ENCODE measurements around the gene CAPZB.

Gene CAPZB

DNA sequence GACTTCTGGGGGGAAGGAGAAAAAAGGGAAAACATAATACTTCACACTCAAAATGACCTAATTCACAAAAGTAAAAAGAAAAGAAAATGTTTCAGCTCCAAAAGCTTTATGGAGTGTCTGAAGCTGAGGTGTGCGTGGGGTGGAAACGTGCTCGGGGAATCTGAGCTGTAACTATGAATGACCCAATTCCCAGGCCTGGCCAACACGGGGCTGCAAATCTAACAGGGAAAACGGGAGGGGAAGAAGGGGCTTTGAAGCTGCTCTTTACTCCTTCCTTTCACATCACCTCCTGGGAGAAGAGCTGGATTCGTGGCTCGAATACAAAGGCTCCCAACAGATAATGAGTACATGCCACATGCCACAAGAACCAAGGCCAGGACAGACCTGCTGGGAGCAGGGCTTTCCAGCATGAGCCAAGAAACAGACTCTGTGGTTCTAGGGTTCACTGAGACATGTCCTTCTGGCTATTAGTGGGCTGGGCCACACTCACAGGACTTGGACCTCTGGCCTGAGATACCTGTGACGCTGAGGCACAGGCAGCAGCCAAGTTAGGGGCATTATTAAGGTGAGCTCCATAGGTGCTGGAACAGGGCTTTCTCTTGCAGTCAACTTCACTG is 121.7 kb downstream of the CAPZB start:
- 85 to 100% methylated on average over 3 to 5 of the region's 8 CpGs for WGBS, 2 experiments (ENCODE audit: insufficient coverage in 2 of 2)
- H3K4me3 ChIP-seq (ENCODE audit: extremely low read depth, insufficient read depth, low read length, poor library complexity, severe bottlenecking) = no peak overlapping the region
- peak overlapping the region; percentile 17 for H3K27ac ChIP-seq (ENCODE audit: low read depth, low read length, severe bottlenecking)
- peaks cover 26% of the 10 kb centered on the region for H3K36me3 ChIP-seq (ENCODE audit: control insufficient read depth, insufficient read depth, low read length)
- no peaks in the 10 kb centered on the region for H3K4me1 ChIP-seq (ENCODE audit: control insufficient read depth, insufficient read depth, low read length, poor library complexity, severe bottlenecking)
- no peaks in the 10 kb centered on the region for H3K9me3 ChIP-seq (ENCODE audit: control insufficient read depth, low read length)

DNA sequence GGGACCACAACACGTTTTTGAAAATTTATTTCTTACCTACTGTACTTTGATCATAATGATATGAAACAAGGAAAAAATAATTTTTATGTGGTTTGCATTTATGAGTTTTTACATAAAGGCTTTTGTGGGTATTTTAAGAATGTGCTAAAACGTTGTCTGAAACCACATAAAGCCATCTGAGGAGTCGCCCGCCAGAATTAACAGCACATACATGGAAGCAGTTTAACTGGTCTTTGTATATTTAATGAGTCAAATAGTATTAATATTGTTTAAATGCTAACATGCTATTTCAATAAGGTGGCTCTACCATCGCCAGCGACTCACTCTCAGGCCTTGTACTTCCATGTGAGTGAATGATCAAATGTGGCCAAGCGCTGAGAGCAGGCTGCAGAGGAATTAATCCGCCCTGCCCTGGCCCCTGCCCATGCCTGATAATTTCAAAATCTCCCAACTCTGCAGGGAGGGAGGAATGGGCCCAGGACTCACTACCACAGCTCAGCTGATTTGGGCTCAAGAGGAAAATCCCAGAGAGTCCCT is 123.7 kb downstream of the CAPZB start:
- 98% methylated on average over 5 of the region's 8 CpGs for WGBS, 2 experiments (ENCODE audit: insufficient coverage in 2 of 2)

DNA sequence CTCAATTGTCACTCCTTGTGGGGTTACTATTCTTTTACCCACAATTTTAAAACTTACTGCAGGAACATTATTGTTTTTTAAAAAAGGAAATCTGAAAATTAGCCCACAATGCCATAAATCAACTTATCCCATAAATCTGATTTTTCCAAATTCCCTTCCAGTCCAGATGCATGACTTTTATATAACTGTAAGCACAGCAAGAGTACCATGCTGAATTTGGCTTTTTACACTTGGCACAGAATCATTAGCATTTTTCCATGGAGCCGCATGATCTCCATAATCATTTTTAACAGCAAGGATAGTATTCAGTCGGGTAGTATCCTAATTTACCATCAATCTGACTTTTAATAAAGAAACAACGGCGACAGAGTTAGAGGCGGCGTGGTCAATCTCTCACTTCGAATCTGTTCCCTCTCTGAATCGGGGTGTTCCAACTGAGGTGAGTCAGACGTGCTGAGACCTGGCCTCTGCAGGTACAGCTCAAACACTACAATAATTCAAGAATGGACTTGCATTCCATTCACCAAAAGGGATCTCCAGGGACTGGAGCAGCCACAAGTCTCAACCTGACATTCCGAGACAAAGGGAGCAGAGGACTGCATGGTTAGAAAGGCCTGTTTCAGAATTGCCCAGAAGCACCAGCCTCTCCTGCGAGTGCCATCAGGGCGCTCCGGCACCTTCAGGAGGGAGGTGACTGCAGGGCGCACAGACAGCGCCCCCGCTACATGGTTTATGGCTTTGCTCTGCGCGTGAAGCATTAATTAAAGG is 124.3 kb downstream of the CAPZB start:
- H3K4me3 ChIP-seq (ENCODE audit: extremely low read depth, insufficient read depth, low read length, poor library complexity, severe bottlenecking) = no peak overlapping the region
- peaks cover 38% of the 10 kb centered on the region for H3K36me3 ChIP-seq (ENCODE audit: control insufficient read depth, insufficient read depth, low read length)
- H3K9me3 ChIP-seq (ENCODE audit: control insufficient read depth, low read length) = no peaks in the 10 kb centered on the region
- WGBS, 2 experiments (ENCODE audit: insufficient coverage in 2 of 2) = 91 to 93% methylated on average over 15 to 16 of the region's 18 CpGs
- no peaks in the 10 kb centered on the region for H3K4me1 ChIP-seq (ENCODE audit: control insufficient read depth, insufficient read depth, low read length, poor library complexity, severe bottlenecking)
- no peak overlapping the region for H3K27ac ChIP-seq (ENCODE audit: low read depth, low read length, severe bottlenecking)

More for the DNA sequence above, 123.7 kb downstream of the CAPZB start:
- H3K4me1 ChIP-seq (ENCODE audit: control insufficient read depth, insufficient read depth, low read length, poor library complexity, severe bottlenecking) = no peaks in the 10 kb centered on the region
- H3K27ac ChIP-seq (ENCODE audit: low read depth, low read length, severe bottlenecking) = no peak overlapping the region
- H3K36me3 ChIP-seq (ENCODE audit: control insufficient read depth, insufficient read depth, low read length) = peaks cover 32% of the 10 kb centered on the region
- no peaks in the 10 kb centered on the region for H3K9me3 ChIP-seq (ENCODE audit: control insufficient read depth, low read length)
- no peak overlapping the region for H3K4me3 ChIP-seq (ENCODE audit: extremely low read depth, insufficient read depth, low read length, poor library complexity, severe bottlenecking)

DNA sequence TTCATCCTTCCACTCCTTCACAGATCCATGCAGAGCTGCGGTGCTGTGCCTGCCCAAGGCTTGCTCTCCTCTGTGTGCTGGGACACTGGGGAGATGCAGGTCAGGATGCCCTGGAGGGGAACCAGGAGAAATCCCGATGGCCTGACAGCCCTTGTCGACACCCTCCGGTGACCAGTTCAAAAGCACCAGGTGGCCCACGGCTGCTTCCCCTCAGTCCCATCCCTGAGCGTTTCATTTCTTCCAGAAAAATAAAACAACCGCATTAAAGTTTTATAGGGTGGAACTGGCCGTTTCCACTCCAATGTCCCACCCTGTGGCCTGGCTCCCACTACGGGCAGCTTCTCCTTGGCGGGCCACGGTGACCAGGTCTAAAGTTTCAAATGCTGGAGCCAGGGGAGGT is 124.9 kb downstream of the CAPZB start:
- 88 to 97% methylated on average over 6 of the region's 11 CpGs for WGBS, 2 experiments (ENCODE audit: insufficient coverage in 2 of 2)

DNA sequence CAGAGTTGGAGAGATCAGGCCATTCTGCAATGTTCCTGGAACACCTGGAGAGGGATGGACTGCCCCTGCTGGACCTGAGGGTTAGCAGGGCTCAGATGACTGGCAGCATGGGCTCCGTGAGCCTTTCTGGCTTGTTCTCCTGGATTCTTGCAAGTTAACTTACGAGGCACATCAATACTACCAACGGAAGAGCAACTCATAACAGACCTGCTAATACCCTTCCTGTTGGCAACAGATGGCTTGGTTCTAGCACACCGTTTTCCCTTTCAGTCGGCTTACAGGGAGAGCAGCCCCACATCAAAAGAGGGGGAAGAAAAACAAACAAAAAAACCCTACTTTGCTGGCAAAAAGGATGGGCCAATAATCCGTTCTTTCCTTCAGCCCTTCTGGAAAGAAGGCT is 125.3 kb downstream of the CAPZB start:
- Histone ChIP-seq H3K36me3 (ENCODE audit: control insufficient read depth, insufficient read depth, low read length) (peaks cover 41% of the 10 kb centered on the region), H3K9me3 (ENCODE audit: control insufficient read depth, low read length) (no peaks in the 10 kb centered on the region), H3K27ac (ENCODE audit: low read depth, low read length, severe bottlenecking) (no peak overlapping the region), H3K4me1 (ENCODE audit: control insufficient read depth, insufficient read depth, low read length, poor library complexity, severe bottlenecking) (no peaks in the 10 kb centered on the region), H3K4me3 (ENCODE audit: extremely low read depth, insufficient read depth, low read length, poor library complexity, severe bottlenecking) (no peak overlapping the region)
- 91 to 94% methylated on average over 5 of the region's 6 CpGs for WGBS, 2 experiments (ENCODE audit: insufficient coverage in 2 of 2)

More for the DNA sequence above, 124.9 kb downstream of the CAPZB start:
- Histone ChIP-seq H3K9me3 (ENCODE audit: control insufficient read depth, low read length) (no peaks in the 10 kb centered on the region), H3K4me1 (ENCODE audit: control insufficient read depth, insufficient read depth, low read length, poor library complexity, severe bottlenecking) (no peaks in the 10 kb centered on the region), H3K27ac (ENCODE audit: low read depth, low read length, severe bottlenecking) (no peak overlapping the region), H3K4me3 (ENCODE audit: extremely low read depth, insufficient read depth, low read length, poor library complexity, severe bottlenecking) (no peak overlapping the region), H3K36me3 (ENCODE audit: control insufficient read depth, insufficient read depth, low read length) (peaks cover 42% of the 10 kb centered on the region)

DNA sequence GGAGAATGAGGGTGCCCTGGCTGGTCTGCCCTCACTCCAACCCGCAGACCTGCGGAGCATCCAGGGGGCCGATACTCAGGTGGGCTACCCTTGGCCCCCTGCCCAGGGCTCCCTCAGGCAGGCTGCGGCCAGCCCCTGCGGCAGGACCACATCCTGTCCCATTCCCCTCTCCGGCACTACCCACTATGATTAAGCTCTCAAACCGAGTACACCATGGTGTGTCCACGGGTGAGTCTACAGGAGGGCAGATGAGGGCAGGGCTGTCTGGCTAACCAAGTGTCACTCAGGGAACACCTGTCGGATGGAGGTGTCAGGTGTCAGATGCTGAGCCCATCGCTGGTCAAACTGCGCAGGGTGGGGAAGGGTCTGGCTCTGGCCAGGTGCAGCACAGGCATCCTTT is 126.0 kb downstream of the CAPZB start:
- Histone ChIP-seq H3K9me3 (ENCODE audit: control insufficient read depth, low read length) (no peaks in the 10 kb centered on the region), H3K36me3 (ENCODE audit: control insufficient read depth, insufficient read depth, low read length) (peaks cover 46% of the 10 kb centered on the region), H3K27ac (ENCODE audit: low read depth, low read length, severe bottlenecking) (no peak overlapping the region), H3K4me1 (ENCODE audit: control insufficient read depth, insufficient read depth, low read length, poor library complexity, severe bottlenecking) (no peaks in the 10 kb centered on the region), H3K4me3 (ENCODE audit: extremely low read depth, insufficient read depth, low read length, poor library complexity, severe bottlenecking) (no peak overlapping the region)
- WGBS, 2 experiments (ENCODE audit: insufficient coverage in 2 of 2) = 91 to 98% methylated on average over 9 to 11 of the region's 11 CpGs

DNA sequence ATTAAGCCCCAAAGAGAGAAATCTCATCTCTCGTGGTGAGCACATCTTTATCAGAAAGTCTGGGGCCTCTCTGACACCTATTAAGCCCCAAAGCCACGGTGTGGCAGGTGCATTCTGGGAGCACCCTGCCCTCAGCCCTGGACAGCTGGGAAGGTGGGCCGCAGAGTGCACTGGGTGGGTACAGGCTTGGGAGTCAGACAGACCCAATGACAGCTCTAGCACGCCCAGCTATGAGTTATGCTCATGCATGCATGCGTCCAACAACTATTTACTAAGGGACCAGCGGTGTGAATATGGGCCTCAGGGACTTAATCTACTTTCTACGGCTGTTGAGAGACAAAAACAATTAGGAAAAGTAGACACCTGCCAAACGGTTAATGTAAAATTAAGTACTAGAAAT is 126.6 kb downstream of the CAPZB start:
- H3K9me3 ChIP-seq (ENCODE audit: control insufficient read depth, low read length) = no peaks in the 10 kb centered on the region
- peaks cover 52% of the 10 kb centered on the region for H3K36me3 ChIP-seq (ENCODE audit: control insufficient read depth, insufficient read depth, low read length)
- no peak overlapping the region for H3K27ac ChIP-seq (ENCODE audit: low read depth, low read length, severe bottlenecking)
- no peaks in the 10 kb centered on the region for H3K4me1 ChIP-seq (ENCODE audit: control insufficient read depth, insufficient read depth, low read length, poor library complexity, severe bottlenecking)
- no peak overlapping the region for H3K4me3 ChIP-seq (ENCODE audit: extremely low read depth, insufficient read depth, low read length, poor library complexity, severe bottlenecking)
- WGBS, 2 experiments (ENCODE audit: insufficient coverage in 2 of 2) = 94 to 96% methylated on average over 5 of the region's 8 CpGs

DNA sequence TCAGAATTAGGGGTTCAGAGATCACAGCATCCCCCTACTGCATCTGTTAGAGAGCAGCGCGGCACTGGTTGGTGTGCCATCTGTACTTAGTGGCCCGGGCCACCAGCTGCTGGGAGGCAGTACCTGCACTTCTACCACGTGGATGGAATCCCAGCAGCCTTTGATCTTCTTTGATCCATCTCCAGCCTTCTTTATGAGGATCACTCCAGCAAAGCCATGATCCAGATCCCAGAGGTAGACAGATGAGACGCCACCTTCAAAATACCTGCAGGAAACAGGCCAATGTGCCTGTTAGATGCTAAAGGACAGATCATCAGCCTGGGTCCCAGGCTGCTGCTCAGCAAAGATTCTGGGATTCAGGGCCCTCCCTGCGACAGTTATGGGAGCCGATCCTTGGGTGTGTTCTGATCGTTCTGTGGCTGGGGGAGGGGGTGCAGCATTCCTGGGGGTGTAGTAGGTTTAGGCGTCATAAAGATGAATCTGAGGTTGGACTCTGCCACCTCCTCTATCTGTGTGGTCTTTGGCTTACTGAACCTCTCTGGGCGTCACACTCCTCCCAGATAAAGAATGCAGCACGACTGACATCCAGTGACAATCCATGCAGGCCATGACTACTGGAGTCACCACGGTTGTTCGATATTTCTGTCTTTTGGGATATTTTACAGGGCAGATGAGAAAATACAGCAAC is 127.9 kb downstream of the CAPZB start:
- H3K9me3 ChIP-seq (ENCODE audit: control insufficient read depth, low read length) = no peaks in the 10 kb centered on the region
- peaks cover 59% of the 10 kb centered on the region for H3K36me3 ChIP-seq (ENCODE audit: control insufficient read depth, insufficient read depth, low read length)
- H3K4me3 ChIP-seq (ENCODE audit: extremely low read depth, insufficient read depth, low read length, poor library complexity, severe bottlenecking) = no peak overlapping the region
- no peaks in the 10 kb centered on the region for H3K4me1 ChIP-seq (ENCODE audit: control insufficient read depth, insufficient read depth, low read length, poor library complexity, severe bottlenecking)
- 94 to 100% methylated on average over 7 to 11 of the region's 13 CpGs for WGBS, 2 experiments (ENCODE audit: insufficient coverage in 2 of 2)
- H3K27ac ChIP-seq (ENCODE audit: low read depth, low read length, severe bottlenecking) = no peak overlapping the region

DNA sequence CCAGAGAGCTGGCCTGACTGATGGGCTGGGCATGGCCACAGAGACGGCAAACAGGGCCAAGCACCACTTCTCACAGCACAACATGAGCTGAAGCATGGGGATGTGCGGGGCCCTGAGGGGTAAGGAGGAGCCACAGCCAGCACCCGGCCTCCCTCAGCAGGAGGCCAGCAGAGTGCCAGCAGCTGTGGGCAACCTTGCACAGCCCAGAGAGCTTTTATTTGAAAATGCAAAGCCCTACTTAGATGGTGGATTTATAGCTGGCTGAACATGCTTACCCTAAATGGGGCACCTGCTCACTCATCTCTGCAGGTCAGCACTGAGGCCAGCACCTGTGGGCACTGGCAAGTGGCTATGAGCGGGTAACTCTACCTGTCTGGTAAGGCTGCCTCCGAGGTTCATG is 129.1 kb downstream of the CAPZB start:
- no peak overlapping the region for H3K4me3 ChIP-seq (ENCODE audit: extremely low read depth, insufficient read depth, low read length, poor library complexity, severe bottlenecking)
- no peaks in the 10 kb centered on the region for H3K4me1 ChIP-seq (ENCODE audit: control insufficient read depth, insufficient read depth, low read length, poor library complexity, severe bottlenecking)
- 89 to 94% methylated on average over 5 of the region's 5 CpGs for WGBS, 2 experiments (ENCODE audit: insufficient coverage in 2 of 2)
- H3K9me3 ChIP-seq (ENCODE audit: control insufficient read depth, low read length) = no peaks in the 10 kb centered on the region
- H3K27ac ChIP-seq (ENCODE audit: low read depth, low read length, severe bottlenecking) = no peak overlapping the region
- H3K36me3 ChIP-seq (ENCODE audit: control insufficient read depth, insufficient read depth, low read length) = peaks cover 69% of the 10 kb centered on the region

DNA sequence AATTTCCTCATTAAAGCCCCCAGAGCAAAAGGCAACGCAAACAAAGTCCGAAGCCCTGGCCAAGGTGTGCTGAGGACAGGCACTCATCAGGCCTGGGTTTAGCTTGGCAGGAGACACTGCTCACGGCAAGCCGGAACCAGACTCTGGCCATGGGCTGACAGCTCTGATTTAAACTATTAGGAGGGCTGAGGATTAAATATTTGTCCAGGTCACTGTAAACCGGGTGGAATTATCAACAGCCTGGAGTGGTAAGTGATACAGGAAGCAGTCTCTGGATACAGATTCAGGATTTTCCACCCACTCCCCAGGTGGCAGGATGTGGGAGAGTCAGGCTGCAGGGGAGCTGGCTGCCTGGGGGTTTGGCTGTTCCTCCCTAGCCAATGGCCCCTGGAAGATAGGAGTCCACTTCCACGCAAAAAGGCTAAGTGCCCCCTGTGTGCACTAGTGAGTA is 130.8 kb downstream of the CAPZB start:
- Histone ChIP-seq H3K4me1 (ENCODE audit: control insufficient read depth, insufficient read depth, low read length, poor library complexity, severe bottlenecking) (no peaks in the 10 kb centered on the region), H3K36me3 (ENCODE audit: control insufficient read depth, insufficient read depth, low read length) (peaks cover 75% of the 10 kb centered on the region), H3K9me3 (ENCODE audit: control insufficient read depth, low read length) (no peaks in the 10 kb centered on the region), H3K27ac (ENCODE audit: low read depth, low read length, severe bottlenecking) (no peak overlapping the region), H3K4me3 (ENCODE audit: extremely low read depth, insufficient read depth, low read length, poor library complexity, severe bottlenecking) (no peak overlapping the region)
- WGBS, 2 experiments (ENCODE audit: insufficient coverage in 2 of 2) = 92 to 94% methylated on average over 5 of the region's 6 CpGs

Data from mesodermal cell (in vitro differentiated cells).